Transverse colon (tissue), 4 donors: ENCODE measurements around the gene PRKCE. TPM values are rescaled to one million over a fixed set of nuclear protein-coding genes. Genes with fewer than 3 reads are reported as not detected.
A peak's percentile ranks its signal among the peaks of the same experiment; 100 is the strongest.

Experiments
- DNase-seq: peaks from one replicate; pipeline ENCODE4 v3.0.0-alpha.2; 2019
- H3K27ac ChIP-seq, 4 donors: fragments of 200-600 bp; sonication (generic); 2 replicates each; pipeline ENCODE4 v1.5.1; 2016 to 2018; ENCODE audit warnings: inconsistent platforms in 4 of 4
- H3K27me3 ChIP-seq: fragments of 200-600 bp; sonication (generic); 2 replicates; pipeline ENCODE4 v1.5.1; 2017; ENCODE audit warnings: inconsistent platforms
- H3K36me3 ChIP-seq, 4 donors: fragments of 200-600 bp; sonication (generic); 2 replicates each; pipeline ENCODE4 v1.5.1; 2017 to 2019; ENCODE audit warnings: inconsistent platforms in 4 of 4
- H3K4me1 ChIP-seq, 4 donors: fragments of 200-600 bp; sonication (generic); 2 replicates each; pipeline ENCODE4 v1.5.1; 2017 to 2020; ENCODE audit warnings: inconsistent platforms in 4 of 4
- H3K4me3 ChIP-seq, 4 donors: fragments of 200-600 bp; sonication (generic); 1 replicate in 1 of 4; 2 replicates in 3 of 4; pipeline versions ENCODE4 v1.5.1 to v1.6.1; 2017 to 2019; ENCODE audit warnings: inconsistent platforms in 4 of 4
- H3K9me3 ChIP-seq, 2 donors: fragments of 200-600 bp; sonication (generic); 2 replicates each; pipeline ENCODE4 v1.5.1; 2017 to 2019; ENCODE audit warnings: inconsistent platforms in 2 of 2
- EP300 ChIP-seq: sonication (generic); formaldehyde crosslinking; IDR thresholded peaks from one replicate; pipeline ENCODE4 v1.6.1; 2017; ENCODE audit warnings: antibody characterized with exemption, low read depth
- POLR2A ChIP-seq: fragments of 450-650 bp; IDR thresholded peaks from one replicate; pipeline ENCODE4 v1.6.1; 2016; ENCODE audit warnings: antibody characterized with exemption, mild to moderate bottlenecking, moderate library complexity
- POLR2AphosphoS5 ChIP-seq, 3 donors: sonication (generic); formaldehyde crosslinking; IDR thresholded peaks; one replicate each; pipeline ENCODE4 v1.6.1; 2016; ENCODE audit warnings: antibody characterized with exemption in 3 of 3
- WGBS, 2 donors: methylation state at CpG; one replicate each; pipeline ENCODE4 v1.1.5; 2018; ENCODE audit warnings: low coverage in 1 of 2; 5-methylcytosine and 5-hydroxymethylcytosine counted together
- in situ Hi-C, 4 donors: fragments of 200-750 bp; cut with MboI; loops; one replicate each; pipeline versions ENCODE4 v1.15.0 to v1.15.1; 2017; ENCODE audit warnings: low sequenced_read_pairs in 3 of 4, low pct_ligation_motif_present in 1 of 4, low pct_unique_long_range_greater_than_20kb in 1 of 4
- intact Hi-C: fragments of 100-400 bp; cut with DNase I; formaldehyde crosslinking; loops from one replicate; pipeline ENCODE4 v1.15.1; 2023; ENCODE audit warnings: low total_unique reads
- total RNA-seq, 4 donors: library from RNA; depleted of rRNA; stranded (reverse); fragments of >200 nt; gene quantifications; one replicate each; pipeline ENCODE4 v1.1.0, GENCODE V29; 2016
- TF ChIP-seq, protein P1 (sequence below), 5 experiments: fragments of 200-600 bp in 3 of 5; fragments of 450-650 bp in 2 of 5; sonication (generic) in 3 of 5; IDR thresholded peaks; 1 replicate in 2 of 5; 2 replicates in 3 of 5; pipeline ENCODE4 v1.5.1; 2016 to 2017; ENCODE audit warnings: antibody characterized with exemption in 5 of 5, inconsistent platforms in 3 of 5, mild to moderate bottlenecking in 2 of 5, moderate library complexity in 1 of 5

PRKCE gene
- total RNA-seq, 4 donors from 2014 or later = 8.6 to 20.6 (median 11.3) TPM

DNA sequence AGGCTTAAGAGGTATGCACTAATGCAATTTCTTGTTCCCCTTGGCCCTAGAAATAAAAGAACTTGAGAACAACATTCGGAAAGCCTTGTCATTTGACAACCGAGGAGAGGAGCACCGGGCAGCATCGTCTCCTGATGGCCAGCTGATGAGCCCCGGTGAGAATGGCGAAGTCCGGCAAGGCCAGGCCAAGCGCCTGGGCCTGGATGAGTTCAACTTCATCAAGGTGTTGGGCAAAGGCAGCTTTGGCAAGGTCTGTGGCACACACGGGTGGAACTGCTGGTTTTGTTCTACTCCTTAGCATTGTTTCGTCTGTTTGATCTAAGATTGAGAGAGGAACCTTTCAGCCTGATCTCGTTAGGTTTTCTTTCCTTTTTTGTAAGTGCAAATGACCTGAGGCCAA lies 355.9 kb downstream of the PRKCE start:
- no peak overlapping the region for H3K27ac ChIP-seq
- H3K9me3 ChIP-seq = no peaks in the 10 kb centered on the region
- no peak overlapping the region for H3K4me3 ChIP-seq
- WGBS, 2 donors = 90 to 94% methylated on average over 4 to 11 of the region's 11 CpGs
- peaks cover 0 to 12% (median 4%) of the 10 kb centered on the region in 4 donors for H3K4me1 ChIP-seq
- no peak for DNase-seq
- H3K27me3 ChIP-seq = no peaks in the 10 kb centered on the region
- intact Hi-C loops (no loop called here), in situ Hi-C loops (loop anchor here in 2 of 4 donors (25.0 kb wide), 1 partner anchor 355 kb away; no protein-coding TSS in a partner anchor)
- TF ChIP-seq EP300 (no peak), POLR2A (no peak), POLR2AphosphoS5 (IDR thresholded peaks at IDR 0.05) (no peak)
- TF ChIP-seq, protein P1, sequence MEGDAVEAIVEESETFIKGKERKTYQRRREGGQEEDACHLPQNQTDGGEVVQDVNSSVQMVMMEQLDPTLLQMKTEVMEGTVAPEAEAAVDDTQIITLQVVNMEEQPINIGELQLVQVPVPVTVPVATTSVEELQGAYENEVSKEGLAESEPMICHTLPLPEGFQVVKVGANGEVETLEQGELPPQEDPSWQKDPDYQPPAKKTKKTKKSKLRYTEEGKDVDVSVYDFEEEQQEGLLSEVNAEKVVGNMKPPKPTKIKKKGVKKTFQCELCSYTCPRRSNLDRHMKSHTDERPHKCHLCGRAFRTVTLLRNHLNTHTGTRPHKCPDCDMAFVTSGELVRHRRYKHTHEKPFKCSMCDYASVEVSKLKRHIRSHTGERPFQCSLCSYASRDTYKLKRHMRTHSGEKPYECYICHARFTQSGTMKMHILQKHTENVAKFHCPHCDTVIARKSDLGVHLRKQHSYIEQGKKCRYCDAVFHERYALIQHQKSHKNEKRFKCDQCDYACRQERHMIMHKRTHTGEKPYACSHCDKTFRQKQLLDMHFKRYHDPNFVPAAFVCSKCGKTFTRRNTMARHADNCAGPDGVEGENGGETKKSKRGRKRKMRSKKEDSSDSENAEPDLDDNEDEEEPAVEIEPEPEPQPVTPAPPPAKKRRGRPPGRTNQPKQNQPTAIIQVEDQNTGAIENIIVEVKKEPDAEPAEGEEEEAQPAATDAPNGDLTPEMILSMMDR (IDR thresholded peaks at IDR 0.05) = no peak
- peaks cover 0 to 5% (median 0%) of the 10 kb centered on the region in 4 donors for H3K36me3 ChIP-seq

DNA sequence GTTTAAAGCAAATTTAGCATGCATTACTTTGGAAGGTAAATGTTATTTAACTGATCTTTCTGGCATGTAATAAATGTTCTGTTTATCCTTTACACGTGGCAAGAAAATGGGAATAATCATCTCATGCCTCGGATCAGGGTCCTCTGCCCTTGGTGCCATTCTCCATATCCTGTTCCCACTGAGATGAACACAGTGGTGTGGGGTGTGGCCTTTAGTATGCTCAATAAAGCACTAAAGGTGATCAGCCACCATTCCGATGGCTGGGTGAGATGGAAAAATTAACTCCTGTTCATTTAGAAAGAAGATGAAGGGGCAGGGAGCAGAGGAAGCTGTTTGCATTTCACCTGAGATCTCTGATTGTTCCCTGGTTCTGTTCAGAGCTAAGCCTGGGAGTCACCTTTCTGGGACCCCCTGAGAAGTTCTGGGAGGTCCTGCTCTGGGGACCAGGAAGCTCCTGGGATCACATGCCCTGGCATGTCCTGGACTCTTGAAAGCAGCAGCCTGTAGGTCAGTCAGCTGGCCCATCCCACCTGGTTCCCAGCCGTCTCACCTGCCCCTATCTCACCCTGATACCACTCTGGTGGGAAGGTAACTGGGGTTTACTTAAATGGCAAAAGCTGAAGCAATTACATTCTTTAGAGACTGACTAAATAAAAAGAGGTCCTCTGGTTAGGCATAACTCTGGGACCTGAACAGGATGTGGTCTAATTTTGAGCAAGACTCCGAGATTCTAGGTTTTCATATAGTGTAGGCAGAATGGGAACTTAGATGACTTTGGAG lies 356.8 kb downstream of the PRKCE start:
- in situ Hi-C loops = loop anchor here in 2 of 4 donors (25.0 kb wide), 1 partner anchor 354 kb away; no protein-coding TSS in a partner anchor
- WGBS, 2 donors = 45 to 56% methylated on average over 4 to 5 of the region's 5 CpGs
- no peaks in the 10 kb centered on the region for H3K9me3 ChIP-seq
- no peak overlapping the region for H3K4me3 ChIP-seq
- H3K36me3 ChIP-seq = no peaks in the 10 kb centered on the region
- peak; percentile 57 for DNase-seq
- TF ChIP-seq POLR2A = no peak
- TF ChIP-seq, protein P1 (IDR thresholded peaks at IDR 0.05) = no peak
- TF ChIP-seq EP300 = no peak
- TF ChIP-seq POLR2AphosphoS5 (IDR thresholded peaks at IDR 0.05) = no peak
- H3K27ac ChIP-seq = peak overlapping the region in 3 of 4 donors; percentile 15 to 44 (median 38)
- intact Hi-C loops = no loop called here
- H3K27me3 ChIP-seq = no peaks in the 10 kb centered on the region
- H3K4me1 ChIP-seq = peaks cover 0 to 8% (median 4%) of the 10 kb centered on the region in 4 donors

DNA sequence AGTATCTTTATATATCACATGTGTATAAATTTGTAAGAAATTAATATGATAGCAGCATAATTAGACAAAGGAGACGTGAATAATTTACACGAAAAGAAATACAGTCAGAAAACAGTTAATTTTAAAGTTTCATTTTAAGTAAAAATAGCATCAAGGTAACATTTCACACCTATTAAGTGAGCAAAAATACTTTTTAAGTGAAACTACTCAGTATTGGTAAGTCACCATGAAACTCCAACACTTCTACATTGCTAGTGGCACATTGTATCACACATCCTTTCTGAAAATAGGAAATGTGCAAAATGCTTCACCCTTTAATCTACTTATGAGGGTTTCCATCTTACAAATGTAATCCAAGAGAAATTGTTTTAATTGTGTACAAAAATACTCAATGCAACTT lies 357.8 kb downstream of the PRKCE start:
- in situ Hi-C loops (loop anchor here in 2 of 4 donors (25.0 kb wide), 1 partner anchor 353 kb away; no protein-coding TSS in a partner anchor), intact Hi-C loops (no loop called here)
- Histone ChIP-seq H3K27ac (no peak overlapping the region), H3K9me3 (no peaks in the 10 kb centered on the region), H3K4me1 (peaks cover 0 to 8% (median 4%) of the 10 kb centered on the region in 4 donors), H3K4me3 (no peak overlapping the region), H3K27me3 (no peaks in the 10 kb centered on the region), H3K36me3 (no peaks in the 10 kb centered on the region)
- TF ChIP-seq POLR2AphosphoS5 (IDR thresholded peaks at IDR 0.05) = no peak
- TF ChIP-seq EP300 = no peak
- TF ChIP-seq, protein P1 (IDR thresholded peaks at IDR 0.05) = no peak
- no peak for TF ChIP-seq POLR2A
- DNase-seq = no peak
- WGBS, 2 donors = 83 to 85% methylated on average over 2 of the region's 2 CpGs

DNA sequence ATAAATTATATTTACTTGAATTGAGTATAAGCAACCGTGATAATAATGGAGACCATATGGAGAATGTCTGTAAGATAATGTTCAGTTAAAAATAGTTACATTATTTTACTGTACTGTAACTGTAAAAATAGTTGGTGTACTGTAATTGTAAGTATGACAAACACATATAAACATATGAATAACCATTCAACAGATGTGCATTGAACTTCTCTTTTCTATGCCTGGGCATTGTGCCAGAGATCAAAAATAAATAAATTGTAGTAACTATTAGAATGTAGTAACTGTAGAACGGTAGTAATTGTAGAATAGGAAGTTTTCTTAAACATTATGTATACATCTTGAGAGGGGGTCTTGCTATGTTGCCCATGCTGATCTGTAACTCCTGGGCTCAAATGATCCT lies 358.3 kb downstream of the PRKCE start:
- intact Hi-C loops = no loop called here
- 40 to 53% methylated on average over 2 of the region's 2 CpGs for WGBS, 2 donors
- in situ Hi-C loops = loop anchor here (10.0 to 25.0 kb wide), 3 partner anchors 353 to 445 kb away; no protein-coding TSS in a partner anchor
- DNase-seq = no peak
- Histone ChIP-seq H3K4me3 (no peak overlapping the region), H3K36me3 (no peaks in the 10 kb centered on the region), H3K27ac (no peak overlapping the region), H3K4me1 (peaks cover 0 to 8% (median 4%) of the 10 kb centered on the region in 4 donors), H3K27me3 (no peaks in the 10 kb centered on the region), H3K9me3 (no peaks in the 10 kb centered on the region)
- TF ChIP-seq EP300 = no peak
- no peak for TF ChIP-seq POLR2A
- no peak for TF ChIP-seq POLR2AphosphoS5 (IDR thresholded peaks at IDR 0.05)
- TF ChIP-seq, protein P1 (IDR thresholded peaks at IDR 0.05) = no peak
